H1 (cell line): ENCODE measurements around the gene ZNF135. TPM values are rescaled to one million over a fixed set of nuclear protein-coding genes. Genes with fewer than 3 reads are reported as not detected.

Experiments
- CTCF ChIA-PET: fragments of 300-600 bp; sonication (Branson Sonifier 250); formaldehyde crosslinking; loops from one replicate; lab custom pipeline; 2021; ENCODE audit not compliant: partially characterized antibody; lab: Charles Lee
- POLR2A ChIA-PET: fragments of 300-600 bp; sonication (Branson Sonifier 250); formaldehyde crosslinking; loops from one replicate; lab custom pipeline; 2021; ENCODE audit warnings: inconsistent platforms; ENCODE audit not compliant: partially characterized antibody; lab: Charles Lee
- DNase-seq, 2 experiments: peaks; one replicate each; pipeline versions ENCODE4 v3.0.0 to v3.0.0-alpha.2; 2010 to 2022; ENCODE audit warnings: low spot score in 2 of 2, low read depth in 1 of 2, mixed read lengths in 1 of 2
- FAIRE-seq: peaks from 2 replicates; lab custom pipeline; 2011; peaks lifted over from hg19 to GRCh38; lab: Jason Lieb, UNC
- H2AFZ ChIP-seq: 2 replicates; pipeline ENCODE4 v1.8.1; 2012; ENCODE audit warnings: low read length, inconsistent platforms
- H2AK5ac ChIP-seq: 2 replicates; pipeline ENCODE4 v1.6.1; 2013; ENCODE audit warnings: low read depth, low read length
- H2BK120ac ChIP-seq: replicated peaks from 2 replicates; pipeline ENCODE3; 2013; ENCODE audit warnings: low read depth, low read length, inconsistent platforms
- H2BK12ac ChIP-seq: 2 replicates; pipeline ENCODE4 v1.6.1; 2013; ENCODE audit warnings: low read depth, low read length
- H2BK15ac ChIP-seq: 2 replicates; pipeline ENCODE4 v1.6.1; 2013; ENCODE audit warnings: low read length
- H2BK20ac ChIP-seq: 2 replicates; pipeline ENCODE4 v1.6.1; 2013; ENCODE audit warnings: low read length
- H2BK5ac ChIP-seq: 2 replicates; pipeline ENCODE4 v1.6.1; 2013; ENCODE audit warnings: low read depth, low read length
- H3K14ac ChIP-seq: 2 replicates; pipeline ENCODE4 v1.6.1; 2013; ENCODE audit warnings: inconsistent platforms; ENCODE audit not compliant: insufficient read length
- H3K18ac ChIP-seq: 2 replicates; pipeline ENCODE4 v1.6.1; 2013; ENCODE audit warnings: low read length; ENCODE audit errors: extremely low read depth
- H3K23ac ChIP-seq: 2 replicates; pipeline ENCODE4 v1.6.1; 2013; ENCODE audit warnings: inconsistent platforms; ENCODE audit not compliant: insufficient read length
- H3K23me2 ChIP-seq: 2 replicates; pipeline ENCODE4 v1.6.1; 2013; ENCODE audit warnings: low read depth, low read length
- H3K27ac ChIP-seq: 2 replicates; pipeline ENCODE4 v1.6.1; 2011; ENCODE audit warnings: low read depth, low read length, inconsistent platforms
- H3K27me3 ChIP-seq, 4 experiments: replicated peaks in 1 of 4; 1 replicate in 1 of 4; 2 replicates in 3 of 4; pipeline versions ENCODE4 v1.6.1 to v1.8.1; 2011 to 2013; ENCODE audit warnings: low read length in 3 of 4, mild to moderate bottlenecking in 3 of 4, inconsistent platforms in 2 of 4, mixed read lengths in 2 of 4, moderate library complexity in 1 of 4; ENCODE audit not compliant: control insufficient read depth in 3 of 4, insufficient read depth in 3 of 4; ENCODE audit errors: extremely low read depth in 1 of 4
- H3K36me3 ChIP-seq, 4 experiments: 2 replicates each; pipeline versions ENCODE4 v1.6.1 to v1.8.1; 2011 to 2013; ENCODE audit warnings: mild to moderate bottlenecking in 4 of 4, low read length in 3 of 4, moderate library complexity in 2 of 4, control low read depth in 1 of 4, inconsistent platforms in 1 of 4; ENCODE audit not compliant: insufficient read depth in 4 of 4, control insufficient read depth in 2 of 4
- H3K4ac ChIP-seq: replicated peaks from 2 replicates; pipeline ENCODE3; 2013; ENCODE audit warnings: low read length, low read depth, mixed read lengths, inconsistent platforms; ENCODE audit not compliant: insufficient read length
- H3K4me1 ChIP-seq, 4 experiments: replicated peaks in 1 of 4; 1 replicate in 1 of 4; 2 replicates in 3 of 4; pipeline versions ENCODE4 v1.6.1 to v1.8.1; 2011 to 2013; ENCODE audit warnings: low read length in 3 of 4, inconsistent platforms in 2 of 4, mixed read lengths in 1 of 4; ENCODE audit not compliant: insufficient read depth in 4 of 4, control insufficient read depth in 3 of 4
- H3K4me2 ChIP-seq, 2 experiments: 2 replicates each; pipeline versions ENCODE4 v1.6.1 to v1.8.1; 2011 to 2013; ENCODE audit warnings: low read depth in 2 of 2, low read length in 2 of 2, control low read depth in 1 of 2, inconsistent platforms in 1 of 2, mild to moderate bottlenecking in 1 of 2; ENCODE audit not compliant: insufficient read depth in 1 of 2
- H3K4me3 ChIP-seq, 4 experiments: fragments of 200-600, 300-600 bp in 1 of 4; sonication (generic), shearing (Covaris generic), sonication (Bioruptor Twin) in 1 of 4; 2 replicates each; pipeline versions ENCODE4 v1.5.1 to v1.8.1; 2011 to 2016; ENCODE audit warnings: low read length in 4 of 4, low read depth in 3 of 4, control low read depth in 2 of 4, inconsistent platforms in 2 of 4, mild to moderate bottlenecking in 2 of 4, mixed read lengths in 1 of 4, moderate library complexity in 1 of 4; ENCODE audit not compliant: insufficient read depth in 2 of 4; ENCODE audit errors: extremely low read depth in 1 of 4
- H3K56ac ChIP-seq: replicated peaks from 2 replicates; pipeline ENCODE3; 2013; ENCODE audit warnings: low read depth, mild to moderate bottlenecking, mixed read lengths, low read length, inconsistent platforms; ENCODE audit not compliant: insufficient read length
- H3K79me1 ChIP-seq: 2 replicates; pipeline ENCODE4 v1.6.1; 2013; ENCODE audit warnings: low read depth, low read length, control low read depth
- H3K79me2 ChIP-seq, 2 experiments: 2 replicates each; pipeline versions ENCODE4 v1.6.1 to v1.8.1; 2012 to 2013; ENCODE audit warnings: low read length in 2 of 2, mild to moderate bottlenecking in 2 of 2, inconsistent platforms in 1 of 2; ENCODE audit not compliant: insufficient read depth in 2 of 2, control insufficient read depth in 1 of 2
- H3K9ac ChIP-seq, 4 experiments: replicated peaks in 1 of 4; 1 replicate in 1 of 4; 2 replicates in 3 of 4; pipeline versions ENCODE4 v1.6.1 to v1.8.1; 2011 to 2013; ENCODE audit warnings: low read depth in 3 of 4, low read length in 3 of 4, control low read depth in 2 of 4, mild to moderate bottlenecking in 2 of 4, moderate library complexity in 2 of 4, inconsistent platforms in 1 of 4; ENCODE audit errors: extremely low read depth in 1 of 4
- H3K9me3 ChIP-seq, 2 experiments: 2 replicates each; pipeline versions ENCODE4 v1.6.1 to v1.8.1; 2012 to 2013; ENCODE audit warnings: mild to moderate bottlenecking in 2 of 2, moderate library complexity in 2 of 2, control low read depth in 1 of 2, inconsistent platforms in 1 of 2, low read depth in 1 of 2, low read length in 1 of 2, mixed read lengths in 1 of 2; ENCODE audit not compliant: insufficient read depth in 2 of 2
- H4K20me1 ChIP-seq, 2 experiments: replicated peaks in 1 of 2; 2 replicates each; pipeline versions ENCODE3 to v1.8.1; 2011 to 2013; ENCODE audit warnings: inconsistent platforms in 2 of 2, low read length in 2 of 2, mild to moderate bottlenecking in 1 of 2; ENCODE audit not compliant: insufficient read depth in 2 of 2, control insufficient read depth in 1 of 2
- H4K5ac ChIP-seq: 2 replicates; pipeline ENCODE4 v1.6.1; 2013; ENCODE audit warnings: low read length, low read depth, mixed read lengths, inconsistent platforms; ENCODE audit not compliant: insufficient read length
- H4K8ac ChIP-seq: 2 replicates; pipeline ENCODE4 v1.8.0; 2013; ENCODE audit warnings: mild to moderate bottlenecking, moderate library complexity, low read length, inconsistent platforms; ENCODE audit not compliant: insufficient read depth; ENCODE audit errors: extremely low read depth
- H4K91ac ChIP-seq: replicated peaks from 2 replicates; pipeline ENCODE3; 2013; ENCODE audit warnings: low read length, mixed read lengths, inconsistent platforms; ENCODE audit not compliant: insufficient read length
- E2F6 ChIP-seq: IDR thresholded peaks from 2 replicates; pipeline ENCODE4 v1.6.1; 2012; ENCODE audit warnings: inconsistent platforms
- EGR1 ChIP-seq: IDR thresholded peaks from 2 replicates; pipeline ENCODE4 v1.6.1; 2011; ENCODE audit warnings: low read depth, low read length, borderline replicate concordance
- KDM4A ChIP-seq: IDR thresholded peaks from one replicate; pipeline ENCODE4 v1.7.1; 2012; ENCODE audit warnings: low read depth, mild to moderate bottlenecking, moderate library complexity, low read length, inconsistent platforms; ENCODE audit not compliant: severe bottlenecking
- MAX ChIP-seq: IDR thresholded peaks from 2 replicates; pipeline ENCODE4 v1.6.1; 2012; ENCODE audit warnings: inconsistent platforms
- TCF12 ChIP-seq: IDR thresholded peaks from 2 replicates; pipeline ENCODE4 v1.6.1; 2011; ENCODE audit warnings: low read depth, mild to moderate bottlenecking, low read length
- WGBS, 2 experiments: shearing (Covaris generic) in 1 of 2; methylation state at CpG; one replicate each; pipeline versions ENCODE4 v1.1.6 to v1.1.7; 2013 to 2015; ENCODE audit warnings: low lambda C conversion rate in 2 of 2, mixed read lengths in 2 of 2, inconsistent platforms in 1 of 2, low coverage in 1 of 2, missing lambda C conversion rate in 1 of 2; ENCODE audit not compliant: insufficient replicate concordance in 2 of 2, insufficient coverage in 1 of 2, insufficient read length in 1 of 2; ENCODE audit errors: extremely low coverage in 1 of 2, missing lambda C conversion rate in 1 of 2; 5-methylcytosine and 5-hydroxymethylcytosine counted together
- polyA plus RNA-seq, 7 experiments: library from polyadenylated mRNA; depleted of rRNA in 3 of 7; stranded (reverse) in 5 of 7; unstranded in 2 of 7; fragments of >200 nt in 5 of 7; fragments of 200-250 nt in 2 of 7; gene quantifications; 1 replicate in 5 of 7; 2 replicates in 1 of 7; 4 replicates in 1 of 7; pipeline versions ENCODE4 v1.2.1 to v1.2.3, GENCODE V29; 2011 to 2013; ENCODE audit warnings: missing spikeins in 2 of 7, mixed read lengths in 2 of 7
- total RNA-seq: library from RNA; stranded (reverse); fragmentation: NEBNext Ultra II Directional; extraction: Animal tissue kit (Norgen Biotek cat#: 25700); gene quantifications from 2 replicates; pipeline ENCODE4 v1.2.1, GENCODE V29; 2021

ZNF135 gene
- total and polyA plus RNA-seq, 2 of the 8 experiments (the other 6 are each of a cell fraction or from before 2014, with no cell fraction given): 5.2 to 7.9 TPM

DNA sequence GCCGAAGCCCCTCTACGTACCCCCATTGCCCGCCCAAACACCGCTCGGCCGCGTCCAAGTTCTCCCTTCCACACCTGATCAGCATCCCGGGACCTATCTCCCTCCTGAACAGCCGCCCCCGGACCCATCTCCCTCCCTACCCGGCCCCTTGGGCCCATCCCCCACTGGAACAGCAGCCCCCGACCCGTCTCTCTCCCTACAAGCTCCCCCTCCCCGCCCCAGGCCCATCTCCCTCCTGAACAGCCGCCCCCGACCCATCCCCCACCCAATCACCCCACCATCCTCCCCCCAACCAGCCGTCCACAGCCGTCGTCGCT, 24.6 kb upstream of the ZNF135 start:
- TF ChIP-seq MAX: peak; percentile 18; the same call in 1 of the 2 replicates
- TF ChIP-seq KDM4A: peak; percentile 9
- TF ChIP-seq EGR1: 0 out of 2 replicates have a peak, but pooled peaks have one; percentile 30
- peak; percentile 30; the same call in 1 of the 2 replicates for TF ChIP-seq E2F6
- TF ChIP-seq TCF12: no peak
- POLR2A ChIA-PET: interaction anchor here (0.8 to 2.7 kb wide), 13 partner anchors 8 to 120 kb away, joined by 3 to 11 read pairs (median 4); partner anchors contain the start of genes ZNF135, ZNF606 and ZSCAN18
- H3K27ac ChIP-seq: no peak overlapping the region
- no peak overlapping the region for H4K5ac ChIP-seq
- no peaks in the 10 kb centered on the region for H4K20me1 ChIP-seq
- H2AK5ac ChIP-seq: no peak overlapping the region
- H3K23ac ChIP-seq: no peak overlapping the region
- H3K79me2 ChIP-seq: no peaks in the 10 kb centered on the region
- H3K4me1 ChIP-seq: peaks cover 0 to 21% (median 15%) of the 10 kb centered on the region in 4 experiments; a peak in 6 of 7 replicates
- peaks cover 2% of the 10 kb centered on the region; the same call in 1 of the 2 replicates for H3K23me2 ChIP-seq
- peak overlapping the region; percentile 49 to 77 (median 60) for H3K4me3 ChIP-seq
- no peak overlapping the region for H3K4ac ChIP-seq
- FAIRE-seq (no peak), DNase-seq (peak in 1 of 2 experiments; percentile 60)
- 7% methylated on average over 5 of the region's 20 CpGs; no CpG with 5 or more reads in 1 of the 2 experiments for WGBS, 2 experiments
- H4K91ac ChIP-seq: no peak overlapping the region
- no peaks in the 10 kb centered on the region for H3K36me3 ChIP-seq
- H2BK120ac ChIP-seq: no peak overlapping the region
- H3K14ac ChIP-seq: no peak overlapping the region
- peak overlapping the region; percentile 64 for H3K56ac ChIP-seq
- no peak overlapping the region for H2BK12ac ChIP-seq
- H3K4me2 ChIP-seq: peak overlapping the region; percentile 59 to 78
- peak overlapping the region; percentile 83 for H4K8ac ChIP-seq
- no peaks in the 10 kb centered on the region; a peak in 1 of 4 replicates for H3K9me3 ChIP-seq
- no peak overlapping the region for H2BK20ac ChIP-seq
- no peak overlapping the region for H2AFZ ChIP-seq
- H3K79me1 ChIP-seq: no peaks in the 10 kb centered on the region
- CTCF ChIA-PET: interaction anchor here (0.8 to 1.7 kb wide), 4 partner anchors 8 to 21 kb away, joined by 3 to 6 read pairs (median 4); no protein-coding TSS in a partner anchor
- H2BK15ac ChIP-seq: no peak overlapping the region
- peak overlapping the region in 2 of 4 experiments; percentile 27 to 78; a peak in 2 of 7 replicates for H3K9ac ChIP-seq
- peaks cover 0 to 6% (median 0%) of the 10 kb centered on the region in 4 experiments; a peak in 2 of 7 replicates for H3K27me3 ChIP-seq
- H2BK5ac ChIP-seq: no peak overlapping the region; the same call in 1 of the 2 replicates
- peak overlapping the region; percentile 48 for H3K18ac ChIP-seq
